GM18502 (cell line): ENCODE data around the gene CYP26C1.

Source experiments
- ATAC-seq: cut with Tn5 transposase; IDR thresholded peaks from one replicate; pipeline ENCODE4 v1.9.1; 2021; ENCODE audit warnings: mild to moderate bottlenecking; ENCODE audit not compliant: unreplicated experiment, poor library complexity

The CYP26C1 gene

GRCh38 chr10:93103953-93104352, 43.4 kb downstream of the CYP26C1 start:
- ATAC-seq: no peak

GRCh38 chr10:93106631-93107072, 46.1 kb downstream of the CYP26C1 start:
- ATAC-seq: no peak

- ATAC-seq: peak; percentile 76
Observed at GRCh38 chr10:93110472-93111146, 50.0 kb downstream of the CYP26C1 start.

GRCh38 chr10:93113042-93113441, 52.4 kb downstream of the CYP26C1 start:
- no peak for ATAC-seq

- peak; percentile 65 for ATAC-seq
Observed at GRCh38 chr10:93115661-93116383, 55.2 kb downstream of the CYP26C1 start.
